ENCODE data around the gene CNTLN.

DNA sequence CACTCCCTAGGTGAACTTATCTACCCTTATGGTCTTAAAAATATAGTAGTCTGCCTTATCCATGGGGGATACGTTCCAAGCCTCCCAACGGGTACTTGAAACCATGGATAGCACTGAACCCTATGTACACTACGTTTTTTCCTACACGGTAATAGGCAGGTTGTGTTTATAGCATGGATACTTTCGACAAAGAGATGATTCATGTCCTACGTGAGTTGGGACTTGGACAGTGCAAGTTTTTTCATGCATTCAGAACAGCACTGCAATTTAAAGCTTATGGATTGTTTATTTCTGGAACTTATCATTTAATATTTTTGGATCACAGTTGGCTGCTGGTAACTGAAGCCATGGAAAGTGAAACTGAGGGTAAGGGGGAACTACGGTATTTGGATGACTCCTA lies 88.1 kb downstream of the CNTLN start:
- TF ChIP-seq, protein P1, sequence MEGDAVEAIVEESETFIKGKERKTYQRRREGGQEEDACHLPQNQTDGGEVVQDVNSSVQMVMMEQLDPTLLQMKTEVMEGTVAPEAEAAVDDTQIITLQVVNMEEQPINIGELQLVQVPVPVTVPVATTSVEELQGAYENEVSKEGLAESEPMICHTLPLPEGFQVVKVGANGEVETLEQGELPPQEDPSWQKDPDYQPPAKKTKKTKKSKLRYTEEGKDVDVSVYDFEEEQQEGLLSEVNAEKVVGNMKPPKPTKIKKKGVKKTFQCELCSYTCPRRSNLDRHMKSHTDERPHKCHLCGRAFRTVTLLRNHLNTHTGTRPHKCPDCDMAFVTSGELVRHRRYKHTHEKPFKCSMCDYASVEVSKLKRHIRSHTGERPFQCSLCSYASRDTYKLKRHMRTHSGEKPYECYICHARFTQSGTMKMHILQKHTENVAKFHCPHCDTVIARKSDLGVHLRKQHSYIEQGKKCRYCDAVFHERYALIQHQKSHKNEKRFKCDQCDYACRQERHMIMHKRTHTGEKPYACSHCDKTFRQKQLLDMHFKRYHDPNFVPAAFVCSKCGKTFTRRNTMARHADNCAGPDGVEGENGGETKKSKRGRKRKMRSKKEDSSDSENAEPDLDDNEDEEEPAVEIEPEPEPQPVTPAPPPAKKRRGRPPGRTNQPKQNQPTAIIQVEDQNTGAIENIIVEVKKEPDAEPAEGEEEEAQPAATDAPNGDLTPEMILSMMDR (IDR thresholded peaks at IDR 0.05; ENCODE audit: poor library complexity): no peak
- TF ChIP-seq EZH2 (IDR thresholded peaks at IDR 0.05; ENCODE audit: borderline replicate concordance): no peak

Measured in hepatocyte (in vitro differentiated cells).